Lung (tissue), 12 donors: ENCODE results near the gene NRROS. TPM values are rescaled to one million over a fixed set of nuclear protein-coding genes. Genes with fewer than 3 reads are reported as not detected.

ENCODE experiments used
- ATAC-seq: fragments of 200-7000 bp; cut with Tn5 transposase; one replicate; pipeline ENCODE4 v1.9.1; 2020; ENCODE audit warnings: moderate number of reproducible peaks; ENCODE audit not compliant: insufficient read depth, low FRiP score
- DNase-seq, 3 donors: peaks; one replicate each; pipeline ENCODE4 v3.0.0-alpha.2; 2013 to 2017
- H3K27ac ChIP-seq, 2 donors: one replicate each; pipeline ENCODE4 v1.5.1; 2013; ENCODE audit warnings: mild to moderate bottlenecking in 2 of 2, moderate library complexity in 2 of 2, control low read depth in 1 of 2, inconsistent platforms in 1 of 2, low read depth in 1 of 2, low read length in 1 of 2
- H3K27me3 ChIP-seq, 3 donors: one replicate each; pipeline ENCODE4 v1.5.1; 2013; ENCODE audit warnings: low read length in 2 of 3; ENCODE audit not compliant: control insufficient read depth in 3 of 3, insufficient read depth in 3 of 3
- H3K36me3 ChIP-seq, 4 donors: one replicate each; pipeline ENCODE4 v1.5.1; 2013; ENCODE audit warnings: low read length in 4 of 4, mild to moderate bottlenecking in 1 of 4, moderate library complexity in 1 of 4; ENCODE audit not compliant: control insufficient read depth in 4 of 4, insufficient read depth in 4 of 4
- H3K4me1 ChIP-seq, 5 donors: one replicate each; pipeline ENCODE4 v1.5.1; 2013; ENCODE audit warnings: low read length in 5 of 5, mild to moderate bottlenecking in 2 of 5, moderate library complexity in 1 of 5; ENCODE audit not compliant: control insufficient read depth in 5 of 5, insufficient read depth in 5 of 5
- H3K4me3 ChIP-seq: one replicate; pipeline ENCODE4 v1.5.1; 2013; ENCODE audit warnings: mild to moderate bottlenecking, control low read depth, moderate library complexity
- H3K9ac ChIP-seq, 2 donors: one replicate each; pipeline ENCODE4 v1.5.1; 2013; ENCODE audit warnings: low read length in 2 of 2, control low read depth in 1 of 2; ENCODE audit not compliant: insufficient read depth in 1 of 2
- H3K9me3 ChIP-seq, 4 donors: one replicate each; pipeline ENCODE4 v1.5.1; 2013; ENCODE audit warnings: low read length in 3 of 4, mild to moderate bottlenecking in 1 of 4, moderate library complexity in 1 of 4; ENCODE audit not compliant: control insufficient read depth in 4 of 4, insufficient read depth in 3 of 4
- WGBS, 2 donors: extraction: QIAGEN DNeasy Blood & Tissue Kit; methylation state at CpG; one replicate each; pipeline ENCODE4 v1.1.7; 2013; 5-methylcytosine and 5-hydroxymethylcytosine counted together
- polyA plus RNA-seq, 2 donors: library from polyadenylated mRNA; stranded (reverse); fragments of 200-250 nt; gene quantifications; one replicate each; pipeline ENCODE4 v1.2.1, GENCODE V29; 2013
- total RNA-seq, 2 donors: library from RNA; depleted of rRNA in 1 of 2; stranded (reverse); fragments of >200 nt in 1 of 2; gene quantifications; one replicate each; pipeline ENCODE4 v1.2.1, GENCODE V29; 2014 to 2021
- TF ChIP-seq, protein P1 (sequence below): IDR thresholded peaks from 2 replicates; pipeline ENCODE4 v1.5.1; 2012; ENCODE audit warnings: mild to moderate bottlenecking; ENCODE audit errors: control extremely low read depth, extremely low read depth
- donor health status: control.
- donor health status: control.
- donor health status: Bipolar disorder and iron deficiency.
- donor health status: healthy.
- donor health status: DM: yes; HTN: yes; CAD: no.

Gene NRROS
- total and polyA plus RNA-seq, 4 donors, result 6.6 to 17.6 (median 13.0) TPM

- Histone ChIP-seq H3K27ac (no peak overlapping the region), H3K4me3 (no peak overlapping the region), H3K9me3 (no peaks in the 10 kb centered on the region), H3K36me3 (no peaks in the 10 kb centered on the region), H3K9ac (no peak overlapping the region), H3K4me1 (peaks cover 0 to 8% (median 0%) of the 10 kb centered on the region in 5 donors), H3K27me3 (no peaks in the 10 kb centered on the region)
- TF ChIP-seq, protein P1, sequence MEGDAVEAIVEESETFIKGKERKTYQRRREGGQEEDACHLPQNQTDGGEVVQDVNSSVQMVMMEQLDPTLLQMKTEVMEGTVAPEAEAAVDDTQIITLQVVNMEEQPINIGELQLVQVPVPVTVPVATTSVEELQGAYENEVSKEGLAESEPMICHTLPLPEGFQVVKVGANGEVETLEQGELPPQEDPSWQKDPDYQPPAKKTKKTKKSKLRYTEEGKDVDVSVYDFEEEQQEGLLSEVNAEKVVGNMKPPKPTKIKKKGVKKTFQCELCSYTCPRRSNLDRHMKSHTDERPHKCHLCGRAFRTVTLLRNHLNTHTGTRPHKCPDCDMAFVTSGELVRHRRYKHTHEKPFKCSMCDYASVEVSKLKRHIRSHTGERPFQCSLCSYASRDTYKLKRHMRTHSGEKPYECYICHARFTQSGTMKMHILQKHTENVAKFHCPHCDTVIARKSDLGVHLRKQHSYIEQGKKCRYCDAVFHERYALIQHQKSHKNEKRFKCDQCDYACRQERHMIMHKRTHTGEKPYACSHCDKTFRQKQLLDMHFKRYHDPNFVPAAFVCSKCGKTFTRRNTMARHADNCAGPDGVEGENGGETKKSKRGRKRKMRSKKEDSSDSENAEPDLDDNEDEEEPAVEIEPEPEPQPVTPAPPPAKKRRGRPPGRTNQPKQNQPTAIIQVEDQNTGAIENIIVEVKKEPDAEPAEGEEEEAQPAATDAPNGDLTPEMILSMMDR, result no peak
- ATAC-seq (no peak), DNase-seq (no peak)
- WGBS, 2 donors, result 43 to 75% methylated on average over 10 of the region's 10 CpGs
Measured at GRCh38 chr3:196621611-196622010, 17.9 kb upstream of the NRROS start.

DNA sequence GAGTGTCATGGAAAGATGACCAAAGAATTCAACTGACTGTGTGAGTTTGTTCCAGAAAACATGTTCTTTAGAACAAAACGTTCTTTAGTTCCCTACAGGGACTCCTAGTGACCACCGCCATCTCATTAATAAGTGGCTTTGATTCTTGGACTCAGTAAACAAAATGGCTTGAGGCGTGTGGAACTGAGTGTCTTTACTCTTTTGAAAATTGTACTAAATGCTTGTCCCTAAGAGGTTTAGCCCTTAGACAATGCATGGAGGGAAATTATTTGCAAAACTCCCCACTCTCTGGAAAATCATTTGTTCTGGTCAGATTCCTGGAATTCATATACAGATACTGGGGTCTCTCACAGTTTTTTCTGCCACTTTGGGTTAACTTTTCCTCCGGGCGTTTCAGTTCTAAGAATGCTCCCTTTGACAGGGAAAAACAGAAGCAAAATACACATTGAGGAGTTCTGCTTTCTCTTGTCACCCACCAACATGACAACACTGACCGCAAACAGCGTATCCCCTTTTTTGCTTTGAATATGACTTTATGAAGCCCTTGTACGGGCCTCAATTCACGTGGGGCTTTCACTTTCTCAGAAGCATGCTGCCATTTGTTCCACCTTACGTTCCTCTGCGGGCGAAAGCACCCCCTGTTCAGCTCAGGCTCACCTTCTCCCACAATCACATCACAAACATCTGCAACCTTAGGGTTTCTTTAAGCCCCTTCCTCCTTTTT lies 15.3 kb upstream of the NRROS start:
- H3K9ac ChIP-seq, result no peak overlapping the region
- H3K4me3 ChIP-seq, result no peak overlapping the region
- H3K27me3 ChIP-seq, result no peaks in the 10 kb centered on the region
- peak overlapping the region in 1 of 2 donors; percentile 74 for H3K27ac ChIP-seq
- H3K36me3 ChIP-seq, result no peaks in the 10 kb centered on the region
- H3K9me3 ChIP-seq, result no peaks in the 10 kb centered on the region
- DNase-seq (no peak), ATAC-seq (no peak)
- TF ChIP-seq, protein P1, result no peak
- 36 to 60% methylated on average over 12 of the region's 12 CpGs for WGBS, 2 donors
- peaks cover 0 to 8% (median 0%) of the 10 kb centered on the region in 5 donors for H3K4me1 ChIP-seq

DNA sequence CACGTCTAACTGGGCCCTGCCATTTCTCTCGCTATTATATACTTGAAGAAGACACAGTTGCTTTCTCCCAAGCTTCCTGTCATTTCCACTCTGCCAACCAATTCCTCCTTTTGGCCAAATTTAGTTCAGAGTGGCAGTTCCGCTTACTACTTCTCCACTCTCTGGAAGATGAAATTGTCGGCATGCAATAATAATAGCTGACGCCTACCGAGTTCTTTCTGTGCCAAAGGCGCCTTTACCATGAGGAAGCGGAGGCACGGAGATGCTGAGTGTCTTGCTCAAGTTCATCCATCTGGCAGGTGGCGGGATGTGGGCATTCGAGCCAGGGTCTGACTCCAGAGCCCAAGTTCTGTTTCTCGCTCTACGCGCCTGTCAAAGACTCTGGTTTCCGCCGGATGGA lies 14.6 kb upstream of the NRROS start:
- 34 to 73% methylated on average over 16 of the region's 16 CpGs for WGBS, 2 donors
- no peaks in the 10 kb centered on the region for H3K9me3 ChIP-seq
- no peak overlapping the region for H3K4me3 ChIP-seq
- H3K27ac ChIP-seq, result no peak overlapping the region
- H3K4me1 ChIP-seq, result peaks cover 0 to 8% (median 0%) of the 10 kb centered on the region in 5 donors
- ATAC-seq (peak; percentile 9), DNase-seq (no peak)
- no peaks in the 10 kb centered on the region for H3K27me3 ChIP-seq
- no peak overlapping the region for H3K9ac ChIP-seq
- TF ChIP-seq, protein P1, result no peak
- H3K36me3 ChIP-seq, result no peaks in the 10 kb centered on the region
